Caco-2 (cell line): ENCODE measurements around the gene RBPJL. TPM values are rescaled to one million over a fixed set of nuclear protein-coding genes. Genes with fewer than 3 reads are reported as not detected.

Source experiments
- BruUV-seq: library from RNA; stranded (reverse); fragments of 400-500 nt; replicated peaks from 2 replicates; lab custom pipeline; 2021; lab: Mats Ljungman, UMichigan
- CTCF ChIA-PET: fragments of 300-600 bp; sonication (Branson Sonifier 250); formaldehyde crosslinking; loops from one replicate; lab custom pipeline; 2022; ENCODE audit warnings: antibody characterized with exemption; lab: Charles Lee
- POLR2A ChIA-PET: fragments of 300-600 bp; sonication (Branson Sonifier 250); formaldehyde crosslinking; loops from one replicate; lab custom pipeline; 2022; ENCODE audit warnings: antibody characterized with exemption; lab: Charles Lee
- DNase-seq, 2 experiments: peaks; one replicate each; pipeline versions ENCODE4 v3.0.0 to v3.0.0-alpha.2; 2020 to 2022
- H3K27me3 ChIP-seq: replicated peaks from 2 replicates; pipeline ENCODE4 v1.6.0; 2011; ENCODE audit warnings: low read length; ENCODE audit not compliant: control insufficient read depth, insufficient read depth
- H3K36me3 ChIP-seq: 2 replicates; pipeline ENCODE4 v1.5.1; 2011; ENCODE audit warnings: low read length; ENCODE audit not compliant: control insufficient read depth, insufficient read depth
- H3K4me1 ChIP-seq: fragments of 250-450 bp; sonication (Bioruptor Pico); 2 replicates; pipeline ENCODE4 v1.5.1; 2020; ENCODE audit warnings: mild to moderate bottlenecking
- H3K4me3 ChIP-seq: 2 replicates; pipeline ENCODE4 v1.5.1; 2011; ENCODE audit warnings: low read depth, mild to moderate bottlenecking, control low read depth, low read length
- H3K9me3 ChIP-seq: fragments of 250-450 bp; sonication (Bioruptor Pico); 2 replicates; pipeline ENCODE4 v1.5.1; 2020; ENCODE audit warnings: mild to moderate bottlenecking, moderate library complexity
- H3K27ac Mint-ChIP-seq: one replicate; pipeline ENCODE4 v1.8.0; 2022; ENCODE audit warnings: mixed read lengths; ENCODE audit not compliant: unreplicated experiment
- H3K27me3 Mint-ChIP-seq: one replicate; pipeline ENCODE4 v1.8.0; 2022; ENCODE audit warnings: mixed read lengths; ENCODE audit not compliant: insufficient read depth, unreplicated experiment
- H3K36me3 Mint-ChIP-seq: one replicate; pipeline ENCODE4 v1.8.0; 2022; ENCODE audit warnings: mild to moderate bottlenecking, mixed read lengths; ENCODE audit not compliant: insufficient read depth, unreplicated experiment
- H3K4me1 Mint-ChIP-seq: one replicate; pipeline ENCODE4 v1.8.0; 2022; ENCODE audit warnings: low read depth, mixed read lengths; ENCODE audit not compliant: unreplicated experiment
- H3K4me3 Mint-ChIP-seq: one replicate; pipeline ENCODE4 v1.8.0; 2022; ENCODE audit warnings: mild to moderate bottlenecking, moderate library complexity, mixed read lengths; ENCODE audit not compliant: unreplicated experiment
- H3K9me3 Mint-ChIP-seq: one replicate; pipeline ENCODE4 v1.8.0; 2022; ENCODE audit warnings: mixed read lengths; ENCODE audit not compliant: unreplicated experiment
- CTCF ChIP-seq, 2 experiments: fragments of 200-600 bp in 1 of 2; IDR thresholded peaks; 1 replicate in 1 of 2; 2 replicates in 1 of 2; pipeline versions ENCODE4 v1.5.1 to v1.8.0; 2011 to 2022; ENCODE audit warnings: antibody characterized with exemption in 1 of 2, control low read depth in 1 of 2, inconsistent platforms in 1 of 2, low read depth in 1 of 2, low read length in 1 of 2, mild to moderate bottlenecking in 1 of 2, moderate library complexity in 1 of 2; ENCODE audit not compliant: insufficient read depth in 1 of 2, severe bottlenecking in 1 of 2, unreplicated experiment in 1 of 2
- intact Hi-C: fragments of 100-400 bp; cut with micrococcal nuclease; formaldehyde crosslinking; loops from one replicate; pipeline ENCODE4 v1.10.0; 2022; ENCODE audit not compliant: unreplicated experiment
- total RNA-seq: library from RNA; stranded (reverse); gene quantifications from 2 replicates; pipeline ENCODE4 v1.2.3, GENCODE V29; 2022

RBPJL gene
- total RNA-seq, 1 experiment from 2014 or later = not detected

GRCh38 chr20:45269754-45270270 is 36.8 kb upstream of the RBPJL start:
- ChIA-PET POLR2A (no interaction called here), CTCF (no interaction called here)
- no TSS peak for BruUV-seq
- no peaks in the 10 kb centered on the region for H3K36me3 Mint-ChIP-seq
- H3K4me1 Mint-ChIP-seq = no peaks in the 10 kb centered on the region
- H3K27ac Mint-ChIP-seq = no peak overlapping the region
- H3K27me3 ChIP-seq = no peaks in the 10 kb centered on the region
- H3K4me3 Mint-ChIP-seq = no peak overlapping the region
- TF ChIP-seq CTCF (IDR thresholded peaks at IDR 0.05; ENCODE audit: insufficient read depth in 1 of 2, low read depth in 1 of 2, low read length in 1 of 2, severe bottlenecking in 1 of 2, unreplicated experiment in 1 of 2) = no peak
- intact Hi-C loops = no loop called here
- no peaks in the 10 kb centered on the region for H3K36me3 ChIP-seq
- DNase-seq = no peak
- H3K4me3 ChIP-seq = no peak overlapping the region
- H3K9me3 ChIP-seq = no peaks in the 10 kb centered on the region
- H3K27me3 Mint-ChIP-seq = peaks cover 25% of the 10 kb centered on the region
- no peaks in the 10 kb centered on the region for H3K4me1 ChIP-seq
- no peaks in the 10 kb centered on the region for H3K9me3 Mint-ChIP-seq

- no peaks in the 10 kb centered on the region for H3K4me1 ChIP-seq
- H3K27ac Mint-ChIP-seq = no peak overlapping the region
- H3K27me3 ChIP-seq = no peaks in the 10 kb centered on the region
- no peaks in the 10 kb centered on the region for H3K36me3 Mint-ChIP-seq
- no peak overlapping the region for H3K4me3 ChIP-seq
- DNase-seq = no peak
- intact Hi-C loops = no loop called here
- ChIA-PET POLR2A (no interaction called here), CTCF (interaction anchor here (0.6 kb wide), 1 partner anchor 27 kb away, joined by 4 read pairs; no protein-coding TSS in a partner anchor)
- H3K9me3 ChIP-seq = no peaks in the 10 kb centered on the region
- H3K9me3 Mint-ChIP-seq = no peaks in the 10 kb centered on the region
- H3K36me3 ChIP-seq = no peaks in the 10 kb centered on the region
- H3K4me1 Mint-ChIP-seq = no peaks in the 10 kb centered on the region
- no peak for TF ChIP-seq CTCF (IDR thresholded peaks at IDR 0.05; ENCODE audit: insufficient read depth in 1 of 2, low read depth in 1 of 2, low read length in 1 of 2, severe bottlenecking in 1 of 2, unreplicated experiment in 1 of 2)
- H3K27me3 Mint-ChIP-seq = peaks cover 36% of the 10 kb centered on the region
- BruUV-seq = no TSS peak
- H3K4me3 Mint-ChIP-seq = no peak overlapping the region
Observed at GRCh38 chr20:45275338-45275737, 31.3 kb upstream of the RBPJL start.

- Mint-ChIP-seq H3K27ac (no peak overlapping the region), H3K4me1 (no peaks in the 10 kb centered on the region), H3K27me3 (peaks cover 28% of the 10 kb centered on the region), H3K36me3 (no peaks in the 10 kb centered on the region), H3K4me3 (no peak overlapping the region), H3K9me3 (no peaks in the 10 kb centered on the region)
- no peaks in the 10 kb centered on the region for H3K36me3 ChIP-seq
- no peaks in the 10 kb centered on the region for H3K9me3 ChIP-seq
- H3K27me3 ChIP-seq = no peaks in the 10 kb centered on the region; the same call in 1 of the 2 replicates
- H3K4me1 ChIP-seq = no peaks in the 10 kb centered on the region
- intact Hi-C loops = no loop called here
- no TSS peak for BruUV-seq
- CTCF ChIA-PET = interaction anchor here (1.2 kb wide), 1 partner anchor 14 kb away, joined by 3 read pairs; no protein-coding TSS in a partner anchor
- no peak overlapping the region for H3K4me3 ChIP-seq
- DNase-seq = no peak
- TF ChIP-seq CTCF (IDR thresholded peaks at IDR 0.05; ENCODE audit: insufficient read depth in 1 of 2, low read depth in 1 of 2, low read length in 1 of 2, severe bottlenecking in 1 of 2, unreplicated experiment in 1 of 2) = no peak
- POLR2A ChIA-PET = no interaction called here
Observed at GRCh38 chr20:45279992-45280391, 26.6 kb upstream of the RBPJL start.
